ENCODE measurements around the gene TNC.

TNC gene

DNA sequence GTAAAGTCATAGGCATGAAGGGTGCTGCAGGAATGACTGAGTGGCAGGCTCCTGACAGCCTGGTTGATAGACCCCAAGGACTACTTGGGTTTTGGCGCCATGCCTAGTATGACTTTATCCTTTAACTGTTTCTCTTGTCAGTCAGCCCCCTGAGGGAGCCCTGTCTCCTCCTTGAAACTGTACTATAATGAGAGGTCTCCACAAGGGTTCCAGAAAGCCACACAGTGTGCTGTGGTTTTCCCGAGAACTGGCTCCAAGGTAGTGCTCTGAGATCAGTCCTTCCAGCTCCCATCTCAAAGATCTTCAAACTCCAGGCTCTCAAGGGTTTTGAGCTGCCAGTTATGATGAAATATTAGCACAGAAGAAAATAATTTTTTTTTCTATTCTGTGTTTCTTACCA is 26.7 kb upstream of the TNC start:
- TF ChIP-seq, protein P1, sequence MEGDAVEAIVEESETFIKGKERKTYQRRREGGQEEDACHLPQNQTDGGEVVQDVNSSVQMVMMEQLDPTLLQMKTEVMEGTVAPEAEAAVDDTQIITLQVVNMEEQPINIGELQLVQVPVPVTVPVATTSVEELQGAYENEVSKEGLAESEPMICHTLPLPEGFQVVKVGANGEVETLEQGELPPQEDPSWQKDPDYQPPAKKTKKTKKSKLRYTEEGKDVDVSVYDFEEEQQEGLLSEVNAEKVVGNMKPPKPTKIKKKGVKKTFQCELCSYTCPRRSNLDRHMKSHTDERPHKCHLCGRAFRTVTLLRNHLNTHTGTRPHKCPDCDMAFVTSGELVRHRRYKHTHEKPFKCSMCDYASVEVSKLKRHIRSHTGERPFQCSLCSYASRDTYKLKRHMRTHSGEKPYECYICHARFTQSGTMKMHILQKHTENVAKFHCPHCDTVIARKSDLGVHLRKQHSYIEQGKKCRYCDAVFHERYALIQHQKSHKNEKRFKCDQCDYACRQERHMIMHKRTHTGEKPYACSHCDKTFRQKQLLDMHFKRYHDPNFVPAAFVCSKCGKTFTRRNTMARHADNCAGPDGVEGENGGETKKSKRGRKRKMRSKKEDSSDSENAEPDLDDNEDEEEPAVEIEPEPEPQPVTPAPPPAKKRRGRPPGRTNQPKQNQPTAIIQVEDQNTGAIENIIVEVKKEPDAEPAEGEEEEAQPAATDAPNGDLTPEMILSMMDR (conservative IDR thresholded peaks at IDR 0.05; ENCODE audit: low read depth, low read length), result no peak
- no peak overlapping the region for H3K4me3 ChIP-seq (ENCODE audit: low read length)
- DNase-seq (ENCODE audit: low read depth), result no peak

DNA sequence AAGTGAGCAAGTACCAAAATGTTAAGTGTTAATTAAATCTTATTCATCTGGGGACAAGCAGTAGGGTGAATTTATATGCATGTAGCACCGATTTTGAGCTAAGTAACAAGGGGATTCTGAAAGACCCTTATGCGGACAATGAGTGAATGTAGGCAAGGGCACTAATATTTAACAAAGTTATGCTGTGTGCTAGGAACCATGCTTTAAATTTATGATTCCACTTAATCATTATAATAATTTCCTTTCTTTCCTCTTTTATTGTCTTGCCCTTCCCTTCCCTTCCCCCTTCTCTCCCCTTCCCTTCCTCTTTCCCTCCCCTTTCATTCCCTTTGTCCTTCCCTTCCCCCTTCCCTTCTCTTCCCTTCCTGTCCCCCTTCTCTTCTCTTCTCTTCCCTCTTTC is 25.7 kb upstream of the TNC start:
- H3K4me3 ChIP-seq (ENCODE audit: low read length), result no peak overlapping the region
- TF ChIP-seq, protein P1 (conservative IDR thresholded peaks at IDR 0.05; ENCODE audit: low read depth, low read length), result no peak

DNA sequence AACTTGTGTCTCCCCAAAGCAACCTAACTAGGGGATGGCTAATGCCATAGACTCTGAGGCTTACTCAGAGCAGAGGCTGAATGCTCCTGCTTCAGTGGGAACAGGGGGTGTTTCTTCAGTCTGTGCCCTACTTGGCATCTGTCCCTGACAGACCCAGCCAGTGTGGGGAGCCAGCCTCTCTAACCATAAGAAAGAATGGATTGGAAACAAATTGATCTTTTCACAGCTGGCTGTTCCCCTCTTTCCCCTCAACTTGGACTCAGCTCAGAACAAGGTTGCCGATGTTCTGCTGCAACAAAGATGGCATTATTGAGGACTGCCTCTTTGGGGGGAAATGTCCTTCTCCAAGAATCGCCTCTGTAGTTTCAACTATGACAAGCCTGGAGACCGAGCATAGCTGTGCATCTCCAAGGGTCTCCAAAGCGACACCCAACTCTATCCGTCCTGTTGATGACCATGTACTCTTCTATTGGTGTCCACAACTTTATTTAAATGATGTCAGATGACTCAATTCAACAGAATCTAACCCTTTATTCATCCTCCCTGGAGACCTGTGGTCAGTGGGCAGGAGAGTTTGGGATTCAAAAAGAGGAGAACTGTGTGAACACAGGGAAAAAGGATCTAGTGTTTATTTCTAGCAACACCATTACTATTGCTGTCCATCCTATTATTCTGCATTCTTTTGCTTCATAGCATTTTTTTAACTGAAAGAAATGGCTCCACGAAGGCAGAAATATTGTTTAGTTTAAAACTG is 24.7 kb upstream of the TNC start:
- DNase-seq (ENCODE audit: low read depth), result no peak
- H3K4me3 ChIP-seq (ENCODE audit: low read length), result no peak overlapping the region
- TF ChIP-seq, protein P1 (conservative IDR thresholded peaks at IDR 0.05; ENCODE audit: low read depth, low read length), result no peak

More for the DNA sequence above, 25.7 kb upstream of the TNC start:
- DNase-seq (ENCODE audit: low read depth), result no peak

DNA sequence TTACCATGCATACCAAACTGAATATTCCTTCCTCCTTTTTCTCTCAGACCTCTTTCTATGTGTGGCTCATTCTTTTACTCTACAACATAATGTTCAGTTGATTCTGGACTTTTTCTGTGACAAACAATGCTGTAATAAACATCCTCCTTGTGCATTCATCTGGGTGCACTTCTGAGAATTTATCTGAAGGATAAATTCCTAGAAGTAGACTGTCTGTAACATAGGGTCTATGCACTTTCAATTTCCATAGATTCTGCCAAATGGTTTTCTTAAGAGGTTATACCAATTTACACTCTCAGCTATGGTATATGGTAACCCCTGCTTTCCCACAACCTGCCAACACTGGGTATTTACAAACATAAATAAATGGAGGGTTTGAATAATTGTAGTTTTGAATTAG is 24.1 kb upstream of the TNC start:
- DNase-seq (ENCODE audit: low read depth), result no peak
- no peak overlapping the region for H3K4me3 ChIP-seq (ENCODE audit: low read length)
- TF ChIP-seq, protein P1 (conservative IDR thresholded peaks at IDR 0.05; ENCODE audit: low read depth, low read length), result no peak

DNA sequence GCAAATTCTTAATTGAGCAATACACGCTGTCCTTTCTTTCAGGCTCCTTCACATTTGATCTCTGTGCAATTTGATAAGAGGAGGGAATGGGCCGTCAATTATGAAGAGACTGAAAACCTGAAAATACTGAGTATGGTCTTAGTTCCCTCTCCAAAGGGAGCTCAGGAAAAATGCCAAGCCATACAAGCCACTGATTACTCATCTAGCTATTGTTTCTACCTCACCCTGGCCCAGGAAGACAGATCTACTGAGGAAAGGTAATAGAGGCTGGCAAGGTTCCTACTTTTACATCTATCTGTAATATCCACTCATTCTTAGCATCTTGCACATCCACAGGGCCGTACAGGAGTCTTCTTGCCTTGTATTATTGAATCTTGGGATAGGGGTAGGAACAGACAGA is 23.7 kb upstream of the TNC start:
- H3K4me3 ChIP-seq (ENCODE audit: low read length), result no peak overlapping the region
- DNase-seq (ENCODE audit: low read depth), result no peak
- TF ChIP-seq, protein P1 (conservative IDR thresholded peaks at IDR 0.05; ENCODE audit: low read depth, low read length), result no peak

DNA sequence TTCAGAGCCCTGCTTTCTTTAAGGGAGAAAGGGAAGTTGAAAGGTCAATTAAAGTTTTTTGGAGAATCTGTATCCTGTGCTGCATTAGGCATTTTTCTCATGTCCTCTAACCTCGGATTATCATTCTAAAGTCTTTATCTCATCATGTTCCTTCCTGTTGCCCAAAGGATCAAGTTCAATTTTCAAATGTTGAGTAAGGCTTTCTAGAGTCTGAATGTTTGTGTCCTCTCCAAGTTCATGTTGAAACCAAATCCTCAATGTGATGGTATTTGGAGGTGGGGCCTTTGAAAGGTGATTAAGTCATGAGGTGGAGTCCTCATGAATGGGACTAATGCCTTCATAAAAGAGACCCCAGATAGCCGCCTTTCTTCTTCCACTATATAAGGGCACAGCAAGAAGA is 20.2 kb upstream of the TNC start:
- DNase-seq (ENCODE audit: low read depth), result no peak
- no peak overlapping the region for H3K4me3 ChIP-seq (ENCODE audit: low read length)
- TF ChIP-seq, protein P1 (conservative IDR thresholded peaks at IDR 0.05; ENCODE audit: low read depth, low read length), result no peak

DNA sequence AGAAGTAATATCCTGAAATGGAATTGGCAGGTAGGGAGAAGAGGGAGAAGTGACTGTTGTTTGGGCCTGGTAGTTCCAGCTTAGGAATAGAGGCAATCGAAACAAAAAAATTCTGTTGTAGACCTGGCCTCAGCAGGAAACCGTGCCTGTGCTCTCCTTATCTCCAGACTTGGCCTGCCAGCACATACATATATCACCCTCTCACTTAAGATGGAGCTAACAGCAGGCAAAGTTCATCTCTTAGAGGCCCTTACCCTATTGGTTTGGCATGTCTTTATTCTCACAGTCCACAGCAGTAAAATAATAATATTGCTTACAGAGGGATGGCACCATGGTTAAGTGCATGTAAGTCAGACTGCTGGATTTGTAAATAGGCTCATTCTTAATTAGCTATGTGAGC is 19.6 kb upstream of the TNC start:
- no peak for DNase-seq (ENCODE audit: low read depth)
- TF ChIP-seq, protein P1 (conservative IDR thresholded peaks at IDR 0.05; ENCODE audit: low read depth, low read length), result no peak
- no peak overlapping the region for H3K4me3 ChIP-seq (ENCODE audit: low read length)

Data from retinal pigment epithelial cell (primary cell).